Measurements from ENCODE around the gene KMT5C. TPM values are rescaled to one million over a fixed set of nuclear protein-coding genes. Genes with fewer than 3 reads are reported as not detected.

The KMT5C gene
- total and polyA plus RNA-seq, 11 donors = 3.3 to 10.8 (median 6.2) TPM

GRCh38 chr19:55370305-55370988, 30.8 kb downstream of the KMT5C start, which contains the start of gene IL11:
Gene IL11 (minus strand): TSS chr19:55370463. CDS start chr19:55370310, 153 bp downstream.
- Histone ChIP-seq H3K36me3 (no peaks in the 10 kb centered on the region), H3K27ac (no peak within 1 kb of the TSS), H3K4me3 (peak within 1 kb of the TSS in 10 of 12 donors; percentile 5 to 42 (median 28)), H3K27me3 (peaks cover 38 to 79% (median 63%) of the 10 kb centered on the region in 9 donors), H3K9me3 (no peaks in the 10 kb centered on the region), H3K4me1 (peaks cover 0 to 27% (median 3%) of the 10 kb centered on the region in 12 donors)
- no peak for TF ChIP-seq CTCF (IDR thresholded peaks at IDR 0.05)
- TF ChIP-seq POLR2A (IDR thresholded peaks at IDR 0.05) = no peak
- intact Hi-C loops (cut with DNase I) = loop anchor here in 2 of 10 donors (10.0 kb wide), 1 partner anchor 66 kb away; no protein-coding TSS in a partner anchor
- DNase-seq (peak in 1 of 5 donors; percentile 54), ATAC-seq (peak in 1 of 4 donors; percentile 17)
- WGBS, 4 donors = 4 to 10% (median 7%) methylated on average over 22 to 31 of the region's 32 CpGs

GRCh38 chr19:55372316-55373081, 32.8 kb downstream of the KMT5C start:
- DNase-seq (no peak), ATAC-seq (no peak)
- WGBS, 4 donors = 39 to 44% (median 41%) methylated on average over 8 to 24 of the region's 24 CpGs
- H3K9me3 ChIP-seq = no peaks in the 10 kb centered on the region
- no peak overlapping the region for H3K4me3 ChIP-seq
- H3K4me1 ChIP-seq = peaks cover 0 to 30% (median 3%) of the 10 kb centered on the region in 12 donors
- H3K36me3 ChIP-seq = no peaks in the 10 kb centered on the region
- TF ChIP-seq POLR2A (IDR thresholded peaks at IDR 0.05) = no peak
- no peak for TF ChIP-seq CTCF (IDR thresholded peaks at IDR 0.05)
- peaks cover 38 to 93% (median 81%) of the 10 kb centered on the region in 9 donors for H3K27me3 ChIP-seq
- intact Hi-C loops (cut with DNase I) = loop anchor here in 2 of 10 donors (10.0 kb wide), 1 partner anchor 68 kb away; no protein-coding TSS in a partner anchor
- no peak overlapping the region for H3K27ac ChIP-seq

- WGBS, 4 donors = 59 to 61% (median 60%) methylated on average over 9 of the region's 9 CpGs
- intact Hi-C loops (cut with DNase I) = loop anchor here in 2 of 10 donors (10.0 kb wide), 1 partner anchor 69 kb away; no protein-coding TSS in a partner anchor
These were observed 33.8 kb downstream of the KMT5C start for GRCh38 chr19:55373306-55373992.

More at GRCh38 chr19:55373306-55373992, 33.8 kb downstream of the KMT5C start:
- no peak overlapping the region for H3K27ac ChIP-seq
- no peak overlapping the region for H3K4me3 ChIP-seq
- ATAC-seq = no peak
- H3K9me3 ChIP-seq = no peaks in the 10 kb centered on the region
- no peak for DNase-seq
- TF ChIP-seq POLR2A (IDR thresholded peaks at IDR 0.05) (no peak), CTCF (IDR thresholded peaks at IDR 0.05) (no peak)
- peaks cover 0 to 34% (median 5%) of the 10 kb centered on the region in 12 donors for H3K4me1 ChIP-seq
- no peaks in the 10 kb centered on the region for H3K36me3 ChIP-seq
- H3K27me3 ChIP-seq = peaks cover 30 to 93% (median 75%) of the 10 kb centered on the region in 9 donors
